Heart left ventricle (tissue), 13 donors: ENCODE measurements around the gene ZNF177.
A peak's percentile ranks its signal among the peaks of the same experiment; 100 is the strongest.

Experiments
- POLR2A ChIP-seq, 2 donors: fragments of 450-650 bp; IDR thresholded peaks; one replicate each; pipeline ENCODE4 v1.6.1; 2017; ENCODE audit warnings: antibody characterized with exemption in 2 of 2, mild to moderate bottlenecking in 2 of 2, moderate library complexity in 2 of 2
- TF ChIP-seq, protein P1 (sequence below), 12 donors: fragments of 200-600 bp; sonication (generic) in 4 of 12; IDR thresholded peaks; one replicate each; pipeline versions ENCODE4 v1.5.0 to v1.8.0; 2018 to 2022; ENCODE audit warnings: antibody characterized with exemption in 12 of 12, mild to moderate bottlenecking in 5 of 12
- donor health status: ischemic (EF 13 %, LVEDD 7.1; RV severe dilation, severe dysfunction).
- donor health status: DM: no; HTN: yes; CAD: no.
- donor health status: DM: no; HTN: no; CAD: no.
- donor health status: ischemic (EF 25% LVEDD 6.9; RV normal size, moderate dysfunction).
- donor health status: ischemic (EF 25% LVEDD 5.7; RV mildly dilated, moderate dysfunction).
- donor health status: ischemic (EF 35%, LVEDD 5.7; RV mildly dilated, moderate dysfunction).
- donor health status: nonischemic (EF 11% LVEDD 7.7; RV severe dilation, severe dysfunction).
- donor health status: DM: yes; HTN: yes; CAD: no.
- donor health status: PGD.
- donor health status: ischemic (EF 29% LVEDD 5.4; RV normal size, mild dysfunction).
- donor health status: nonischemic (EF 23%, LVEDD 6.1; RV moderate dilation, normal function).

DNA sequence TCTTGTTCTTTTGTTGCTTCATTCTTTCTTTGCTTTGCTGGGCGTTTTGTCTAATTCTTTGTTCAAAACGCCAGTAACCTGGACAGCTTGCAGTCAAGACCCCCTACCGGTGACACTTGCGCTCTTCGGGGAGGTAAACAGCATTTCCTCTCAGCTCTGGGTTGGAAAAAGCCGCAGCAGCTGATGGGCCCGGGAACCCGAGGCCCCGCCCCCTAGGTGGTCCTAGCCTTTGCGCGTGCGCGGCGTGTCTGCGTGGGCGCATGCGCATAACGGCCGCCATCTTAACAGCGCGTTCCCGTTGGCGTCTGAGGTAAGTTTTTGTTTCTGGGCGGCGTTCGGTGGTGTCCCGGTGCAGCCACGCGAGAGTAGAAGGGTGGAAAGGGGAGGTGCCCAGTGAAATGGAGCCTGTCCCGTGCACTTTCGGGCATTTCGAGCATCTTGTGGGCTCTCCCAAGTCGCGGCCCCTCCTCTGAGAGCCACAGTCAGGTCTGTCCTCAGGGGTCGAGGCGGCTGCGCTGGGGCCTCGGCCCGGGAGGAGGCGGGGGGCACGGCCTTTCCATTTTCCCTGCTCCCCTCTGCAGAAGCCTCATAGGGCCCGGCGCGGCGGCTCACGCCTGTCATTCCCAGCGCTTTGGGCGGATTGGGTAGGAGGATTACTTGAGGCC is 38.8 kb upstream of the ZNF177 start, which contains the start of gene ZNF559:
- TF ChIP-seq, protein P1, sequence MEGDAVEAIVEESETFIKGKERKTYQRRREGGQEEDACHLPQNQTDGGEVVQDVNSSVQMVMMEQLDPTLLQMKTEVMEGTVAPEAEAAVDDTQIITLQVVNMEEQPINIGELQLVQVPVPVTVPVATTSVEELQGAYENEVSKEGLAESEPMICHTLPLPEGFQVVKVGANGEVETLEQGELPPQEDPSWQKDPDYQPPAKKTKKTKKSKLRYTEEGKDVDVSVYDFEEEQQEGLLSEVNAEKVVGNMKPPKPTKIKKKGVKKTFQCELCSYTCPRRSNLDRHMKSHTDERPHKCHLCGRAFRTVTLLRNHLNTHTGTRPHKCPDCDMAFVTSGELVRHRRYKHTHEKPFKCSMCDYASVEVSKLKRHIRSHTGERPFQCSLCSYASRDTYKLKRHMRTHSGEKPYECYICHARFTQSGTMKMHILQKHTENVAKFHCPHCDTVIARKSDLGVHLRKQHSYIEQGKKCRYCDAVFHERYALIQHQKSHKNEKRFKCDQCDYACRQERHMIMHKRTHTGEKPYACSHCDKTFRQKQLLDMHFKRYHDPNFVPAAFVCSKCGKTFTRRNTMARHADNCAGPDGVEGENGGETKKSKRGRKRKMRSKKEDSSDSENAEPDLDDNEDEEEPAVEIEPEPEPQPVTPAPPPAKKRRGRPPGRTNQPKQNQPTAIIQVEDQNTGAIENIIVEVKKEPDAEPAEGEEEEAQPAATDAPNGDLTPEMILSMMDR (IDR thresholded peaks at IDR 0.05) = peak in 8 of 12 donors; percentile 4 to 44 (median 29)
- peak in 1 of 2 donors; percentile 67 for TF ChIP-seq POLR2A (IDR thresholded peaks at IDR 0.05)
